ENCODE data around the gene PLEKHF1. TPM values are rescaled to one million over a fixed set of nuclear protein-coding genes. Genes with fewer than 3 reads are reported as not detected.

PLEKHF1 gene
- total and polyA plus RNA-seq, 2 experiments from 2014 or later = 9.3 to 18.0 TPM

GRCh38 chr19:29618434-29618833 is 46.8 kb upstream of the PLEKHF1 start:
- no peak for DNase-seq
- WGBS, 2 experiments (ENCODE audit: low coverage in 1 of 2, low lambda C conversion rate in 2 of 2, missing lambda C conversion rate in 2 of 2) = 82 to 87% methylated on average over 7 of the region's 7 CpGs
- Histone ChIP-seq H3K79me2 (ENCODE audit: insufficient read depth) (no peaks in the 10 kb centered on the region), H3K9ac (no peak overlapping the region), H2AFZ (no peak overlapping the region), H3K27ac (no peak overlapping the region), H3K4me1 (ENCODE audit: insufficient read depth) (no peaks in the 10 kb centered on the region), H3F3A (ENCODE audit: insufficient read depth) (no peaks in the 10 kb centered on the region), H4K20me1 (ENCODE audit: insufficient read depth) (no peaks in the 10 kb centered on the region), H3K4me3 (no peak overlapping the region), H3K4me2 (ENCODE audit: unreplicated experiment) (no peak overlapping the region), H3K9me2 (ENCODE audit: insufficient read depth) (no peaks in the 10 kb centered on the region), H3K36me3 (ENCODE audit: low read depth) (no peaks in the 10 kb centered on the region; the same call in 1 of the 2 replicates), H3K9me3 (ENCODE audit: low read depth) (no peaks in the 10 kb centered on the region), H3K27me3 (replicated peaks; ENCODE audit: insufficient read depth) (no peaks in the 10 kb centered on the region)
- in situ Hi-C loops (cut with MboI) = loop anchor here (10.0 kb wide), 1 partner anchor 96 kb away; the partner anchor contains the start of gene C19orf12
- TF ChIP-seq EZH2phosphoT487 (IDR thresholded peaks at IDR 0.05; ENCODE audit: insufficient read depth, low read depth) (no peak), EZH2 (IDR thresholded peaks at IDR 0.05; ENCODE audit: insufficient read depth, poor library complexity, severe bottlenecking) (no peak)

GRCh38 chr19:29618871-29619270 is 46.4 kb upstream of the PLEKHF1 start:
- no peaks in the 10 kb centered on the region for H3K9me3 ChIP-seq (ENCODE audit: low read depth)
- H2AFZ ChIP-seq = no peak overlapping the region
- no peak for DNase-seq
- H3K27me3 ChIP-seq (replicated peaks; ENCODE audit: insufficient read depth) = no peaks in the 10 kb centered on the region
- no peaks in the 10 kb centered on the region; the same call in 1 of the 2 replicates for H3K36me3 ChIP-seq (ENCODE audit: low read depth)
- no peaks in the 10 kb centered on the region for H4K20me1 ChIP-seq (ENCODE audit: insufficient read depth)
- no peak overlapping the region for H3K27ac ChIP-seq
- 70 to 78% methylated on average over 7 of the region's 7 CpGs for WGBS, 2 experiments (ENCODE audit: low coverage in 1 of 2, low lambda C conversion rate in 2 of 2, missing lambda C conversion rate in 2 of 2)
- no peaks in the 10 kb centered on the region for H3F3A ChIP-seq (ENCODE audit: insufficient read depth)
- in situ Hi-C loops (cut with MboI) = loop anchor here (10.0 kb wide), 1 partner anchor 96 kb away; the partner anchor contains the start of gene C19orf12
- no peak for TF ChIP-seq EZH2phosphoT487 (IDR thresholded peaks at IDR 0.05; ENCODE audit: insufficient read depth, low read depth)
- no peak for TF ChIP-seq EZH2 (IDR thresholded peaks at IDR 0.05; ENCODE audit: insufficient read depth, poor library complexity, severe bottlenecking)
- H3K9ac ChIP-seq = no peak overlapping the region
- H3K4me3 ChIP-seq = no peak overlapping the region
- no peak overlapping the region for H3K4me2 ChIP-seq (ENCODE audit: unreplicated experiment)
- H3K9me2 ChIP-seq (ENCODE audit: insufficient read depth) = no peaks in the 10 kb centered on the region
- no peaks in the 10 kb centered on the region for H3K4me1 ChIP-seq (ENCODE audit: insufficient read depth)
- no peaks in the 10 kb centered on the region for H3K79me2 ChIP-seq (ENCODE audit: insufficient read depth)

- no peaks in the 10 kb centered on the region for H3K27me3 ChIP-seq (replicated peaks; ENCODE audit: insufficient read depth)
- no peaks in the 10 kb centered on the region for H3K9me3 ChIP-seq (ENCODE audit: low read depth)
- no peak for TF ChIP-seq EZH2phosphoT487 (IDR thresholded peaks at IDR 0.05; ENCODE audit: insufficient read depth, low read depth)
- TF ChIP-seq EZH2 (IDR thresholded peaks at IDR 0.05; ENCODE audit: insufficient read depth, poor library complexity, severe bottlenecking) = no peak
- H3F3A ChIP-seq (ENCODE audit: insufficient read depth) = no peaks in the 10 kb centered on the region
- in situ Hi-C loops (cut with MboI) = no loop called here
- H4K20me1 ChIP-seq (ENCODE audit: insufficient read depth) = no peaks in the 10 kb centered on the region
- H3K79me2 ChIP-seq (ENCODE audit: insufficient read depth) = no peaks in the 10 kb centered on the region
- H3K9me2 ChIP-seq (ENCODE audit: insufficient read depth) = no peaks in the 10 kb centered on the region
- no peak overlapping the region for H3K27ac ChIP-seq
- H3K9ac ChIP-seq = no peak overlapping the region
- H3K4me3 ChIP-seq = no peak overlapping the region
- no peaks in the 10 kb centered on the region for H3K4me1 ChIP-seq (ENCODE audit: insufficient read depth)
- no peak for DNase-seq
- H3K4me2 ChIP-seq (ENCODE audit: unreplicated experiment) = no peak overlapping the region
- no peak overlapping the region for H2AFZ ChIP-seq
- WGBS, 2 experiments (ENCODE audit: low coverage in 1 of 2, low lambda C conversion rate in 2 of 2, missing lambda C conversion rate in 2 of 2) = 29 to 31% methylated on average over 12 to 15 of the region's 15 CpGs
- no peaks in the 10 kb centered on the region for H3K36me3 ChIP-seq (ENCODE audit: low read depth)
These were observed 44.3 kb upstream of the PLEKHF1 start for GRCh38 chr19:29620931-29621351.

- in situ Hi-C loops (cut with MboI) = no loop called here
- WGBS, 2 experiments (ENCODE audit: low coverage in 1 of 2, low lambda C conversion rate in 2 of 2, missing lambda C conversion rate in 2 of 2) = 81 to 82% methylated on average over 22 to 23 of the region's 23 CpGs
These were observed 42.8 kb upstream of the PLEKHF1 start for GRCh38 chr19:29622166-29623070.

More at GRCh38 chr19:29622166-29623070, 42.8 kb upstream of the PLEKHF1 start:
- Histone ChIP-seq H3K9me2 (ENCODE audit: insufficient read depth) (no peaks in the 10 kb centered on the region), H2AFZ (no peak overlapping the region), H3K27ac (no peak overlapping the region), H3K79me2 (ENCODE audit: insufficient read depth) (no peaks in the 10 kb centered on the region), H3K36me3 (ENCODE audit: low read depth) (no peaks in the 10 kb centered on the region), H3K4me3 (no peak overlapping the region), H4K20me1 (ENCODE audit: insufficient read depth) (no peaks in the 10 kb centered on the region), H3K27me3 (replicated peaks; ENCODE audit: insufficient read depth) (no peaks in the 10 kb centered on the region), H3K4me1 (ENCODE audit: insufficient read depth) (no peaks in the 10 kb centered on the region), H3K9me3 (ENCODE audit: low read depth) (no peaks in the 10 kb centered on the region), H3K4me2 (ENCODE audit: unreplicated experiment) (no peak overlapping the region), H3F3A (ENCODE audit: insufficient read depth) (no peaks in the 10 kb centered on the region), H3K9ac (no peak overlapping the region)
- no peak for DNase-seq
- no peak for TF ChIP-seq EZH2phosphoT487 (IDR thresholded peaks at IDR 0.05; ENCODE audit: insufficient read depth, low read depth)
- TF ChIP-seq EZH2 (IDR thresholded peaks at IDR 0.05; ENCODE audit: insufficient read depth, poor library complexity, severe bottlenecking) = no peak

Data from GM23248 (cell line).